Fibroblast of mammary gland (primary cell): ENCODE measurements around the gene GADD45G.

Experiments
- DNase-seq: peaks from one replicate; pipeline ENCODE4 v3.0.0-alpha.2; 2010; ENCODE audit warnings: low read depth
- H3K4me3 ChIP-seq: 2 replicates; pipeline ENCODE4 v1.5.1; 2011; ENCODE audit warnings: low read depth, mild to moderate bottlenecking, low read length, moderate library complexity; ENCODE audit not compliant: control insufficient read depth
- CTCF ChIP-seq: conservative IDR thresholded peaks from 2 replicates; pipeline ENCODE4 v1.5.1; 2011; ENCODE audit warnings: low read depth, low read length, inconsistent platforms; ENCODE audit not compliant: control insufficient read depth, insufficient read depth

Gene GADD45G

GRCh38 chr9:89603767-89604665 lies 796 bp upstream of the GADD45G start:
- TF ChIP-seq CTCF, result peak; percentile 10
- no peak for DNase-seq
- H3K4me3 ChIP-seq, result no peak overlapping the region

- TF ChIP-seq CTCF, result no peak
- H3K4me3 ChIP-seq, result peak overlapping the region; percentile 38
- DNase-seq, result peak; percentile 52
These were observed 745 bp downstream of the GADD45G start for GRCh38 chr9:89605465-89606048.

GRCh38 chr9:89606049-89606623 lies 1.3 kb downstream of the GADD45G start:
- peak overlapping the region; percentile 38 for H3K4me3 ChIP-seq
- peak; percentile 75 for DNase-seq
- no peak for TF ChIP-seq CTCF

GRCh38 chr9:89606624-89607311 lies 2.0 kb downstream of the GADD45G start:
- H3K4me3 ChIP-seq, result no peak overlapping the region
- DNase-seq, result peak; percentile 49
- TF ChIP-seq CTCF, result no peak

GRCh38 chr9:89608641-89609335 lies 4.0 kb downstream of the GADD45G start:
- no peak for DNase-seq
- no peak overlapping the region for H3K4me3 ChIP-seq
- TF ChIP-seq CTCF, result no peak

- H3K4me3 ChIP-seq, result no peak overlapping the region
- no peak for TF ChIP-seq CTCF
- no peak for DNase-seq
These were observed 4.7 kb downstream of the GADD45G start for GRCh38 chr9:89609426-89610006.
